ENCODE data around the gene LACTB. TPM values are rescaled to one million over a fixed set of nuclear protein-coding genes. Genes with fewer than 3 reads are reported as not detected.
A peak's percentile ranks its signal among the peaks of the same experiment; 100 is the strongest.

Gene LACTB
- total RNA-seq, 3 donors from 2014 or later (not counting 1 experiment from before 2014, with no cell fraction given), result 17.1 to 29.1 (median 26.4) TPM

DNA sequence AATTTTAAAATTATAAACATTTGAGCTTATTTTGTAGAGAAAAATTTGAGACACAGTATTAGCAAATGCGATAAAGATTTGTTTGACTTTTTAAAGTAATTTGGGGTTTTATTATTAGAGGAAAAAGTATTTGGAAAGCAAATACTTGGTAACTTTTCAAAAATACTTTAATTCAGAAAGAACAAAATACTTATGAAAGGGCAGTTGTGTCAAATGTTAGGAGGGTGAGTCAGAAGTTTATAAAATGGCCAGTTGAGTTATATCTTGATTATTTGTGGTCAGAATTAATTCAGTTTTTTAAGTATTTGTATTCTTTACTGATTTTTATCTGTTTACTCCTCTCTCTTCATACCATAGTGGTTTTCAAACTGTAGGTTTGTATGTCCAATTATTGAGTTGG, 12.1 kb downstream of the LACTB start:
- WGBS (ENCODE audit: insufficient coverage), result no CpG with 5 or more reads among the region's 1 CpG
- no peak for DNase-seq
- Histone ChIP-seq H3K27me3 (ENCODE audit: control insufficient read depth, insufficient read depth, low read length) (no peaks in the 10 kb centered on the region), H3K36me3 (ENCODE audit: control insufficient read depth, insufficient read depth, low read length) (peaks cover 12% of the 10 kb centered on the region), H3K4me1 (ENCODE audit: control insufficient read depth, insufficient read depth, low read length) (no peaks in the 10 kb centered on the region), H3K27ac (ENCODE audit: low read length) (no peak overlapping the region), H3K4me3 (ENCODE audit: low read length) (no peak overlapping the region), H3K9me3 (ENCODE audit: control insufficient read depth, insufficient read depth, low read length) (no peaks in the 10 kb centered on the region)
- Mint-ChIP-seq H3K36me3 (no peaks in the 10 kb centered on the region), H3K4me3 (no peak overlapping the region), H3K9me3 (no peaks in the 10 kb centered on the region), H3K27me3 (ENCODE audit: low read depth in 2 of 2) (no peaks in the 10 kb centered on the region), H3K27ac (no peak overlapping the region), H3K4me1 (no peaks in the 10 kb centered on the region)
- ATAC-seq, result no peak
- TF ChIP-seq, protein P1, sequence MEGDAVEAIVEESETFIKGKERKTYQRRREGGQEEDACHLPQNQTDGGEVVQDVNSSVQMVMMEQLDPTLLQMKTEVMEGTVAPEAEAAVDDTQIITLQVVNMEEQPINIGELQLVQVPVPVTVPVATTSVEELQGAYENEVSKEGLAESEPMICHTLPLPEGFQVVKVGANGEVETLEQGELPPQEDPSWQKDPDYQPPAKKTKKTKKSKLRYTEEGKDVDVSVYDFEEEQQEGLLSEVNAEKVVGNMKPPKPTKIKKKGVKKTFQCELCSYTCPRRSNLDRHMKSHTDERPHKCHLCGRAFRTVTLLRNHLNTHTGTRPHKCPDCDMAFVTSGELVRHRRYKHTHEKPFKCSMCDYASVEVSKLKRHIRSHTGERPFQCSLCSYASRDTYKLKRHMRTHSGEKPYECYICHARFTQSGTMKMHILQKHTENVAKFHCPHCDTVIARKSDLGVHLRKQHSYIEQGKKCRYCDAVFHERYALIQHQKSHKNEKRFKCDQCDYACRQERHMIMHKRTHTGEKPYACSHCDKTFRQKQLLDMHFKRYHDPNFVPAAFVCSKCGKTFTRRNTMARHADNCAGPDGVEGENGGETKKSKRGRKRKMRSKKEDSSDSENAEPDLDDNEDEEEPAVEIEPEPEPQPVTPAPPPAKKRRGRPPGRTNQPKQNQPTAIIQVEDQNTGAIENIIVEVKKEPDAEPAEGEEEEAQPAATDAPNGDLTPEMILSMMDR (IDR thresholded peaks at IDR 0.05), result no peak
- intact Hi-C loops (cut with micrococcal nuclease), result no loop called here

DNA sequence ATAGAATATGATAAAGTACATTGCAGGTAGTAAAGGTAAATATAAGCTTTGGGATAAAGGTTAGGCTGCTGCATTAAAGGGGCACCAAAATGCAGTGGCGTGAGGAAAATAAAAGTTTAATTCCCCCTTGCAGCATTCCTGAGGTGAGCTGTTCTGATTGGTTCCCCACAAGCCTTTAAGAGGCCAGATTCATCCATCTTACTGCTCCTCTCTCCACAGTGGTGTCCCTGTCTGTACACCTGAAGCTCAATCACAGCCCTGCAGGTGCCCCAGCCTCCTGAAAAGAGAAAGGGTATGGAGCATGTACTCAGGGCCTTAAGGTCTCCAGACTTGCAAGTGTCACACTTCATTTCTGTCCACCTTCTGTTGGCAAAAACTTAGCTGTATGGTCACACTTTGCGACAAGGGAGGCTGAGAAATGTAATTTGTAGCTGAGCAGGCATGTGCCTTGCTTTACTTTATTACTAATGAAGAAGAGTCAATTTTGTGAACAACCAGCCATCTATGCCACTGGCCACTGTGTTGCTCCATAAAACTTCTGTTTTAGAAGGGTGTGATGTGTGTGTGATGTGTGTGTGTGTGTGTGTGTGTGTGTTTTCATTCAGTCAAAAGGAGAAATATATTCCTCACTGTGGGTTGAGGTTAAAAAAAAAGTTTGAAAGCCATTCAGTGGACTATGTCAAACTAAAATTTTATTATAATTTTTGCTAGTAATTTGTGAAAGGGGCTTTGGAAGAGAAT, 12.8 kb downstream of the LACTB start:
- Mint-ChIP-seq H3K4me3 (no peak overlapping the region), H3K9me3 (no peaks in the 10 kb centered on the region), H3K27ac (peak overlapping the region in 1 of 2 donors; percentile 40), H3K27me3 (ENCODE audit: low read depth in 2 of 2) (no peaks in the 10 kb centered on the region), H3K36me3 (no peaks in the 10 kb centered on the region), H3K4me1 (no peaks in the 10 kb centered on the region)
- no peak overlapping the region for H3K4me3 ChIP-seq (ENCODE audit: low read length)
- TF ChIP-seq, protein P1 (IDR thresholded peaks at IDR 0.05), result no peak
- H3K9me3 ChIP-seq (ENCODE audit: control insufficient read depth, insufficient read depth, low read length), result no peaks in the 10 kb centered on the region
- WGBS (ENCODE audit: insufficient coverage), result 97% methylated on average over 2 of the region's 2 CpGs
- no peak overlapping the region for H3K27ac ChIP-seq (ENCODE audit: low read length)
- ATAC-seq (no peak), DNase-seq (no peak)
- H3K36me3 ChIP-seq (ENCODE audit: control insufficient read depth, insufficient read depth, low read length), result peaks cover 8% of the 10 kb centered on the region
- intact Hi-C loops (cut with micrococcal nuclease), result no loop called here
- no peaks in the 10 kb centered on the region for H3K4me1 ChIP-seq (ENCODE audit: control insufficient read depth, insufficient read depth, low read length)
- H3K27me3 ChIP-seq (ENCODE audit: control insufficient read depth, insufficient read depth, low read length), result no peaks in the 10 kb centered on the region

- no peak overlapping the region for H3K4me3 ChIP-seq (ENCODE audit: low read length)
- DNase-seq (no peak), ATAC-seq (no peak)
- intact Hi-C loops (cut with micrococcal nuclease), result no loop called here
- H3K9me3 ChIP-seq (ENCODE audit: control insufficient read depth, insufficient read depth, low read length), result no peaks in the 10 kb centered on the region
- no peaks in the 10 kb centered on the region for H3K27me3 ChIP-seq (ENCODE audit: control insufficient read depth, insufficient read depth, low read length)
- WGBS (ENCODE audit: insufficient coverage), result 96% methylated on average over 5 of the region's 5 CpGs
- no peaks in the 10 kb centered on the region for H3K4me1 ChIP-seq (ENCODE audit: control insufficient read depth, insufficient read depth, low read length)
- H3K4me3 Mint-ChIP-seq, result no peak overlapping the region
- no peaks in the 10 kb centered on the region for H3K27me3 Mint-ChIP-seq (ENCODE audit: low read depth in 2 of 2)
- H3K9me3 Mint-ChIP-seq, result no peaks in the 10 kb centered on the region
- peak overlapping the region in 1 of 2 donors; percentile 27 for H3K27ac Mint-ChIP-seq
- no peaks in the 10 kb centered on the region for H3K36me3 Mint-ChIP-seq
- peaks cover 5% of the 10 kb centered on the region for H3K36me3 ChIP-seq (ENCODE audit: control insufficient read depth, insufficient read depth, low read length)
- no peaks in the 10 kb centered on the region for H3K4me1 Mint-ChIP-seq
- H3K27ac ChIP-seq (ENCODE audit: low read length), result no peak overlapping the region
- TF ChIP-seq, protein P1 (IDR thresholded peaks at IDR 0.05), result no peak
These were observed 13.6 kb downstream of the LACTB start for GRCh38 chr15:63135281-63135680.

DNA sequence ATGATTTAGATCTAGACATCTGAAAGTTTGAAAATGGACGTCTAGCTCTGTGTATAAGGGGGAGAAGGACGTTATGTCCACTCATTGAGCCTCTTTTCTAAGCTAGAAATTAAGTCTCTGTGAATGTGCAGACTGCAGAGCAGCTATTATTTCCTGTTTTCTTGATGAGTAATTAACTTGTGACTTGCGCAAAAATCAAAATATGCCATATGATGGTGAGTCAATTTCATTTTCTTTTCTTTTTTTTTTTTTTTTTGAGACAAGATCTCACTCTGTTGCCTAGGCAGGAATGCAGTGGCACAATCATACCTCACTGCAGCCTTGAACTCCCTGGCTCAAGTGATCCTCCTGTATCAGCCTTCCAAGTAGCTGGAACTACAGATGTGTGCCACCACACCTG, 14.1 kb downstream of the LACTB start:
- intact Hi-C loops (cut with micrococcal nuclease), result no loop called here
- 88% methylated on average over 3 of the region's 3 CpGs for WGBS (ENCODE audit: insufficient coverage)
- no peak overlapping the region for H3K27ac ChIP-seq (ENCODE audit: low read length)

More for the DNA sequence above, 14.1 kb downstream of the LACTB start:
- Histone ChIP-seq H3K4me3 (ENCODE audit: low read length) (no peak overlapping the region), H3K36me3 (ENCODE audit: control insufficient read depth, insufficient read depth, low read length) (peaks cover under 1% of the 10 kb centered on the region), H3K27me3 (ENCODE audit: control insufficient read depth, insufficient read depth, low read length) (no peaks in the 10 kb centered on the region), H3K9me3 (ENCODE audit: control insufficient read depth, insufficient read depth, low read length) (no peaks in the 10 kb centered on the region), H3K4me1 (ENCODE audit: control insufficient read depth, insufficient read depth, low read length) (no peaks in the 10 kb centered on the region)
- Mint-ChIP-seq H3K4me1 (no peaks in the 10 kb centered on the region), H3K36me3 (no peaks in the 10 kb centered on the region), H3K27me3 (ENCODE audit: low read depth in 2 of 2) (no peaks in the 10 kb centered on the region), H3K9me3 (no peaks in the 10 kb centered on the region), H3K27ac (peak overlapping the region in 1 of 2 donors; percentile 27), H3K4me3 (no peak overlapping the region)
- no peak for DNase-seq
- ATAC-seq, result peak in 2 of 3 donors; percentile 57 to 73
- TF ChIP-seq, protein P1 (IDR thresholded peaks at IDR 0.05), result no peak
